HCT116 (cell line): ENCODE data around the gene ADGRL3. TPM values are rescaled to one million over a fixed set of nuclear protein-coding genes. Genes with fewer than 3 reads are reported as not detected.

Experiments used
- ATAC-seq: fragments of 200-7000 bp; cut with Tn5 transposase; 2 replicates; pipeline ENCODE4 v1.9.1; 2020; ENCODE audit warnings: mild to moderate bottlenecking, moderate library complexity
- BruUV-seq: library from RNA; stranded (reverse); fragments of 400-500 nt; replicated peaks from 2 replicates; lab custom pipeline; 2021; lab: Mats Ljungman, UMichigan
- CTCF ChIA-PET: fragments of 300-600 bp; sonication (Branson Sonifier 250); formaldehyde crosslinking; loops from one replicate; lab custom pipeline; 2021; ENCODE audit warnings: antibody characterized with exemption; lab: Charles Lee
- POLR2A ChIA-PET: fragments of 300-600, 350-600 bp; sonication (Branson Sonifier 250); formaldehyde crosslinking; loops from one replicate; lab custom pipeline; 2021; ENCODE audit warnings: antibody characterized with exemption; lab: Charles Lee
- RAD21 ChIA-PET, 2 experiments: fragments of 300-600 bp; sonication (Branson Sonifier 250); formaldehyde crosslinking; loops; one replicate each; lab custom pipeline; 2023; ENCODE audit warnings: low total read pairs in 2 of 2; ENCODE audit not compliant: uncharacterized antibody in 2 of 2, unreplicated experiment in 2 of 2, low non-redundant PET in 1 of 2; lab: Charles Lee
- DNase-seq: peaks from one replicate; pipeline ENCODE4 v3.0.0-alpha.2; 2010; ENCODE audit warnings: low read depth, low spot score
- H2AFZ ChIP-seq: fragments of 200-600 bp; shearing (Covaris generic), sonication (generic); 2 replicates; pipeline ENCODE4 v1.6.1; 2017; ENCODE audit warnings: low read depth, mixed run types, mixed read lengths, antibody characterized with exemption, low read length; ENCODE audit not compliant: poor library complexity, severe bottlenecking
- H3K27ac ChIP-seq: 2 replicates; pipeline ENCODE4 v1.5.1; 2012; ENCODE audit warnings: low read depth, low read length
- H3K27me3 ChIP-seq: fragments of 200-600 bp; sonication (generic); 2 replicates; pipeline ENCODE4 v1.6.1; 2016; ENCODE audit warnings: mixed run types, low read length, mixed read lengths; ENCODE audit not compliant: insufficient read depth
- H3K36me3 ChIP-seq, 2 experiments: fragments of 200-500 bp in 1 of 2; fragments of 200-600 bp in 1 of 2; sonication (Bioruptor generic) in 1 of 2; sonication (generic) in 1 of 2; 2 replicates each; pipeline versions ENCODE4 v1.5.1 to v1.6.1; 2014 to 2016; ENCODE audit warnings: low read length in 2 of 2, inconsistent platforms in 1 of 2, mixed read lengths in 1 of 2, mixed run types in 1 of 2; ENCODE audit not compliant: insufficient read depth in 2 of 2, control insufficient read depth in 1 of 2
- H3K4me1 ChIP-seq, 2 experiments: fragments of 200-600 bp in 1 of 2; sonication (generic) in 1 of 2; 2 replicates each; pipeline versions ENCODE4 v1.5.1 to v1.6.1; 2012 to 2017; ENCODE audit warnings: low read length in 2 of 2, inconsistent platforms in 1 of 2, mild to moderate bottlenecking in 1 of 2, mixed read lengths in 1 of 2, mixed run types in 1 of 2, moderate library complexity in 1 of 2; ENCODE audit not compliant: insufficient read depth in 2 of 2, control insufficient read depth in 1 of 2
- H3K4me2 ChIP-seq: fragments of 200-600 bp; sonication (generic); 2 replicates; pipeline ENCODE4 v1.6.1; 2017; ENCODE audit warnings: mixed run types, low read length, mixed read lengths
- H3K4me3 ChIP-seq, 2 experiments: fragments of 200-600 bp in 1 of 2; sonication (generic) in 1 of 2; replicated peaks in 1 of 2; 2 replicates each; pipeline ENCODE4 v1.5.1; 2011 to 2016; ENCODE audit warnings: low read length in 2 of 2, control low read depth in 1 of 2, low read depth in 1 of 2, mild to moderate bottlenecking in 1 of 2, mixed read lengths in 1 of 2, mixed run types in 1 of 2
- H3K79me2 ChIP-seq: fragments of 200-600 bp; sonication (generic); 2 replicates; pipeline ENCODE4 v1.6.1; 2017; ENCODE audit warnings: mild to moderate bottlenecking, mixed run types, low read length, moderate library complexity, mixed read lengths; ENCODE audit not compliant: insufficient read depth
- H3K9ac ChIP-seq: fragments of 200-600 bp; sonication (generic); 2 replicates; pipeline ENCODE4 v1.6.1; 2016; ENCODE audit warnings: low read length, mixed read lengths
- H3K9me2 ChIP-seq: fragments of 200-600 bp; sonication (generic), shearing (Covaris generic); 2 replicates; pipeline ENCODE4 v1.6.1; 2017; ENCODE audit warnings: mixed run types, mild to moderate bottlenecking, moderate library complexity; ENCODE audit not compliant: insufficient read depth
- H3K9me3 ChIP-seq, 2 experiments: fragments of 200-500 bp in 1 of 2; fragments of 200-600 bp in 1 of 2; sonication (Bioruptor generic) in 1 of 2; sonication (generic) in 1 of 2; 2 replicates each; pipeline ENCODE4 v1.6.1; 2014 to 2017; ENCODE audit warnings: low read length in 2 of 2, mixed read lengths in 2 of 2, inconsistent platforms in 1 of 2, low read depth in 1 of 2, mild to moderate bottlenecking in 1 of 2, mixed run types in 1 of 2, moderate library complexity in 1 of 2; ENCODE audit not compliant: control insufficient read depth in 1 of 2, insufficient read depth in 1 of 2
- H4K20me1 ChIP-seq: fragments of 200-600 bp; sonication (generic), shearing (Covaris generic); 2 replicates; pipeline ENCODE4 v1.6.1; 2017; ENCODE audit warnings: mixed run types, mild to moderate bottlenecking, moderate library complexity; ENCODE audit not compliant: insufficient read depth
- ATF3 ChIP-seq: IDR thresholded peaks from 2 replicates; pipeline ENCODE4 v1.6.1; 2012
- CBX3 ChIP-seq: IDR thresholded peaks from 2 replicates; pipeline ENCODE4 v1.6.1; 2012; ENCODE audit warnings: low read depth
- CEBPB ChIP-seq: IDR thresholded peaks from 2 replicates; pipeline ENCODE4 v1.6.1; 2012; ENCODE audit warnings: low read depth
- EZH2phosphoT487 ChIP-seq: fragments of 200-600 bp; IDR thresholded peaks from 2 replicates; pipeline ENCODE4 v1.6.1; 2018; ENCODE audit warnings: antibody characterized with exemption, borderline replicate concordance
- FOSL1 ChIP-seq: IDR thresholded peaks from 2 replicates; pipeline ENCODE4 v1.6.1; 2012; ENCODE audit warnings: low read depth
- SIN3A ChIP-seq: IDR thresholded peaks from 2 replicates; pipeline ENCODE4 v1.6.1; 2012; ENCODE audit warnings: low read depth
- SP1 ChIP-seq: IDR thresholded peaks from 2 replicates; pipeline ENCODE4 v1.6.1; 2012; ENCODE audit warnings: low read depth
- SRF ChIP-seq: IDR thresholded peaks from 2 replicates; pipeline ENCODE4 v1.6.1; 2012; ENCODE audit warnings: low read depth
- YY1 ChIP-seq: IDR thresholded peaks from 2 replicates; pipeline ENCODE4 v1.6.1; 2011; ENCODE audit warnings: low read length, low read depth, moderate library complexity, mild to moderate bottlenecking; ENCODE audit not compliant: insufficient replicate concordance; ENCODE audit errors: extremely low read depth
- intact Hi-C: fragments of 100-400 bp; cut with micrococcal nuclease; formaldehyde crosslinking; loops from 2 replicates; pipeline ENCODE4 v1.10.0; 2022
- total RNA-seq: library from RNA; stranded (reverse); gene quantifications from one replicate; pipeline ENCODE4 v1.2.1, GENCODE V29; 2021; ENCODE audit not compliant: unreplicated experiment
- TF ChIP-seq, protein P1 (sequence below), 3 experiments: fragments of 200-600 bp in 1 of 3; sonication (generic) in 1 of 3; IDR thresholded peaks in 2 of 3; conservative IDR thresholded peaks in 1 of 3; 2 replicates each; pipeline ENCODE4 v1.5.1; 2012 to 2017; ENCODE audit warnings: low read depth in 2 of 3, low read length in 2 of 3, antibody characterized with exemption in 1 of 3, borderline replicate concordance in 1 of 3, control low read depth in 1 of 3, mild to moderate bottlenecking in 1 of 3, mixed read lengths in 1 of 3, mixed run types in 1 of 3, moderate library complexity in 1 of 3; ENCODE audit not compliant: insufficient read depth in 1 of 3
- TF ChIP-seq, protein P2 (sequence below): IDR thresholded peaks from 2 replicates; pipeline ENCODE4 v1.6.1; 2012
- TF ChIP-seq, protein P3 (sequence below): IDR thresholded peaks from 2 replicates; pipeline ENCODE4 v1.6.1; 2012; ENCODE audit warnings: low read depth

Gene ADGRL3
- total RNA-seq, 1 experiment from 2014 or later: not detected

- intact Hi-C loops: no loop called here
- Histone ChIP-seq H3K9me2 (no peaks in the 10 kb centered on the region), H2AFZ (no peak overlapping the region), H3K4me2 (no peak overlapping the region), H3K9me3 (peaks cover 5 to 7% of the 10 kb centered on the region in 2 experiments; a peak in 2 of 4 replicates), H4K20me1 (no peaks in the 10 kb centered on the region), H3K36me3 (no peaks in the 10 kb centered on the region), H3K27ac (no peak overlapping the region), H3K9ac (no peak overlapping the region), H3K79me2 (no peaks in the 10 kb centered on the region), H3K4me1 (no peaks in the 10 kb centered on the region), H3K4me3 (no peak overlapping the region), H3K27me3 (no peaks in the 10 kb centered on the region)
- no TSS peak for BruUV-seq
- no peak for DNase-seq
- ChIA-PET RAD21 (no interaction called here), POLR2A (no interaction called here), CTCF (no interaction called here)
- no peak for ATAC-seq
- TF ChIP-seq CBX3: no peak
- no peak for TF ChIP-seq ATF3
- no peak for TF ChIP-seq FOSL1
- no peak for TF ChIP-seq SP1
- no peak for TF ChIP-seq SIN3A
- no peak for TF ChIP-seq SRF
- TF ChIP-seq, protein P1, sequence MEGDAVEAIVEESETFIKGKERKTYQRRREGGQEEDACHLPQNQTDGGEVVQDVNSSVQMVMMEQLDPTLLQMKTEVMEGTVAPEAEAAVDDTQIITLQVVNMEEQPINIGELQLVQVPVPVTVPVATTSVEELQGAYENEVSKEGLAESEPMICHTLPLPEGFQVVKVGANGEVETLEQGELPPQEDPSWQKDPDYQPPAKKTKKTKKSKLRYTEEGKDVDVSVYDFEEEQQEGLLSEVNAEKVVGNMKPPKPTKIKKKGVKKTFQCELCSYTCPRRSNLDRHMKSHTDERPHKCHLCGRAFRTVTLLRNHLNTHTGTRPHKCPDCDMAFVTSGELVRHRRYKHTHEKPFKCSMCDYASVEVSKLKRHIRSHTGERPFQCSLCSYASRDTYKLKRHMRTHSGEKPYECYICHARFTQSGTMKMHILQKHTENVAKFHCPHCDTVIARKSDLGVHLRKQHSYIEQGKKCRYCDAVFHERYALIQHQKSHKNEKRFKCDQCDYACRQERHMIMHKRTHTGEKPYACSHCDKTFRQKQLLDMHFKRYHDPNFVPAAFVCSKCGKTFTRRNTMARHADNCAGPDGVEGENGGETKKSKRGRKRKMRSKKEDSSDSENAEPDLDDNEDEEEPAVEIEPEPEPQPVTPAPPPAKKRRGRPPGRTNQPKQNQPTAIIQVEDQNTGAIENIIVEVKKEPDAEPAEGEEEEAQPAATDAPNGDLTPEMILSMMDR (IDR thresholded peaks at IDR 0.05 in 2 of 3, conservative IDR thresholded peaks at IDR 0.05 in 1 of 3; ENCODE audit: borderline replicate concordance in 1 of 3, insufficient read depth in 1 of 3, low read depth in 2 of 3, low read length in 2 of 3): no peak
- TF ChIP-seq, protein P2, sequence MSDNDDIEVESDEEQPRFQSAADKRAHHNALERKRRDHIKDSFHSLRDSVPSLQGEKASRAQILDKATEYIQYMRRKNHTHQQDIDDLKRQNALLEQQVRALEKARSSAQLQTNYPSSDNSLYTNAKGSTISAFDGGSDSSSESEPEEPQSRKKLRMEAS: no peak
- TF ChIP-seq EZH2phosphoT487: no peak
- no peak for TF ChIP-seq CEBPB
- TF ChIP-seq, protein P3, sequence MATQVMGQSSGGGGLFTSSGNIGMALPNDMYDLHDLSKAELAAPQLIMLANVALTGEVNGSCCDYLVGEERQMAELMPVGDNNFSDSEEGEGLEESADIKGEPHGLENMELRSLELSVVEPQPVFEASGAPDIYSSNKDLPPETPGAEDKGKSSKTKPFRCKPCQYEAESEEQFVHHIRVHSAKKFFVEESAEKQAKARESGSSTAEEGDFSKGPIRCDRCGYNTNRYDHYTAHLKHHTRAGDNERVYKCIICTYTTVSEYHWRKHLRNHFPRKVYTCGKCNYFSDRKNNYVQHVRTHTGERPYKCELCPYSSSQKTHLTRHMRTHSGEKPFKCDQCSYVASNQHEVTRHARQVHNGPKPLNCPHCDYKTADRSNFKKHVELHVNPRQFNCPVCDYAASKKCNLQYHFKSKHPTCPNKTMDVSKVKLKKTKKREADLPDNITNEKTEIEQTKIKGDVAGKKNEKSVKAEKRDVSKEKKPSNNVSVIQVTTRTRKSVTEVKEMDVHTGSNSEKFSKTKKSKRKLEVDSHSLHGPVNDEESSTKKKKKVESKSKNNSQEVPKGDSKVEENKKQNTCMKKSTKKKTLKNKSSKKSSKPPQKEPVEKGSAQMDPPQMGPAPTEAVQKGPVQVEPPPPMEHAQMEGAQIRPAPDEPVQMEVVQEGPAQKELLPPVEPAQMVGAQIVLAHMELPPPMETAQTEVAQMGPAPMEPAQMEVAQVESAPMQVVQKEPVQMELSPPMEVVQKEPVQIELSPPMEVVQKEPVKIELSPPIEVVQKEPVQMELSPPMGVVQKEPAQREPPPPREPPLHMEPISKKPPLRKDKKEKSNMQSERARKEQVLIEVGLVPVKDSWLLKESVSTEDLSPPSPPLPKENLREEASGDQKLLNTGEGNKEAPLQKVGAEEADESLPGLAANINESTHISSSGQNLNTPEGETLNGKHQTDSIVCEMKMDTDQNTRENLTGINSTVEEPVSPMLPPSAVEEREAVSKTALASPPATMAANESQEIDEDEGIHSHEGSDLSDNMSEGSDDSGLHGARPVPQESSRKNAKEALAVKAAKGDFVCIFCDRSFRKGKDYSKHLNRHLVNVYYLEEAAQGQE: no peak
- TF ChIP-seq YY1: no peak
These were observed 355.7 kb downstream of the ADGRL3 start for GRCh38 chr4:61555789-61556188.
